HEK293 (cell line): ENCODE measurements around the gene DNAI1.

Experiments
- CTCF ChIA-PET: fragments of 350-600 bp; formaldehyde crosslinking; extraction: SDS; loops from one replicate; lab custom pipeline; 2021; ENCODE audit warnings: antibody characterized with exemption; lab: Yijun Ruan, JAX
- POLR2A ChIA-PET: fragments of 300-600 bp; formaldehyde crosslinking; extraction: SDS; loops from one replicate; lab custom pipeline; 2020; ENCODE audit warnings: antibody characterized with exemption, inconsistent platforms; lab: Yijun Ruan, JAX
- H3K27ac ChIP-seq: fragments of 200-500 bp; sonication (Bioruptor generic); 2 replicates; pipeline ENCODE4 v1.5.1; 2014; ENCODE audit warnings: low read depth, low read length, control low read depth, inconsistent platforms; ENCODE audit errors: extremely low read depth
- H3K36me3 ChIP-seq, 2 experiments: fragments of 200-500 bp in 1 of 2; sonication (Bioruptor generic) in 1 of 2; 1 replicate in 1 of 2; 2 replicates in 1 of 2; pipeline ENCODE4 v1.5.1; 2014 to 2017; ENCODE audit warnings: inconsistent platforms in 2 of 2, low read length in 2 of 2; ENCODE audit not compliant: control insufficient read depth in 2 of 2, insufficient read depth in 1 of 2
- H3K4me1 ChIP-seq: fragments of 200-500 bp; sonication (Bioruptor generic); 2 replicates; pipeline ENCODE4 v1.5.1; 2014; ENCODE audit warnings: mild to moderate bottlenecking, low read length, inconsistent platforms; ENCODE audit not compliant: control insufficient read depth, insufficient read depth
- H3K4me3 ChIP-seq: 2 replicates; pipeline ENCODE4 v1.5.1; 2011; ENCODE audit warnings: low read depth, mild to moderate bottlenecking, control low read depth, low read length, moderate library complexity
- H3K9me3 ChIP-seq: fragments of 200-500 bp; sonication (Bioruptor generic); 2 replicates; pipeline ENCODE4 v1.5.1; 2014; ENCODE audit warnings: low read depth, low read length, inconsistent platforms; ENCODE audit not compliant: control insufficient read depth, insufficient read depth
- BCL11B ChIP-seq: fragments of 450-650 bp; formaldehyde crosslinking; IDR thresholded peaks from 2 replicates; pipeline ENCODE4 v1.5.1; 2016; ENCODE audit warnings: low read depth, missing biosample characterization, missing genetic modification characterization
- MEIS1 ChIP-seq: sonication (generic); formaldehyde crosslinking; IDR thresholded peaks from 2 replicates; pipeline ENCODE4 v1.8.1; 2022; ENCODE audit warnings: missing genetic modification reagents, mild to moderate bottlenecking, borderline replicate concordance
- MYNN ChIP-seq: fragments of 450-650 bp; formaldehyde crosslinking; IDR thresholded peaks from 2 replicates; pipeline ENCODE4 v1.5.1; 2016; ENCODE audit warnings: missing biosample characterization, missing genetic modification characterization, borderline replicate concordance
- MZF1 ChIP-seq: fragments of 450-650 bp; formaldehyde crosslinking; IDR thresholded peaks from 2 replicates; pipeline ENCODE4 v1.5.1; 2017; ENCODE audit warnings: missing biosample characterization, missing genetic modification characterization, borderline replicate concordance
- ZFP37 ChIP-seq: fragments of 450-650 bp; formaldehyde crosslinking; IDR thresholded peaks from 2 replicates; pipeline ENCODE4 v1.5.1; 2016; ENCODE audit warnings: missing biosample characterization, missing genetic modification characterization
- ZNF132 ChIP-seq: fragments of 450-650 bp; formaldehyde crosslinking; IDR thresholded peaks from 2 replicates; pipeline ENCODE4 v1.5.1; 2017; ENCODE audit warnings: missing biosample characterization, missing genetic modification characterization, borderline replicate concordance
- ZNF146 ChIP-seq: fragments of 450-650 bp; formaldehyde crosslinking; IDR thresholded peaks from 2 replicates; pipeline ENCODE4 v1.5.1; 2016; ENCODE audit warnings: missing biosample characterization, missing genetic modification characterization
- ZNF169 ChIP-seq: fragments of 450-650 bp; formaldehyde crosslinking; IDR thresholded peaks from 2 replicates; pipeline ENCODE4 v1.5.1; 2016; ENCODE audit warnings: missing biosample characterization, missing genetic modification characterization
- ZNF423 ChIP-seq: fragments of 450-650 bp; formaldehyde crosslinking; IDR thresholded peaks from 2 replicates; pipeline ENCODE4 v1.5.1; 2016; ENCODE audit warnings: missing biosample characterization, missing genetic modification characterization
- ZNF426 ChIP-seq: fragments of 450-650 bp; formaldehyde crosslinking; IDR thresholded peaks from 2 replicates; pipeline ENCODE4 v1.5.1; 2017; ENCODE audit warnings: missing biosample characterization, missing genetic modification characterization, mild to moderate bottlenecking, inconsistent platforms, moderate library complexity
- ZNF501 ChIP-seq: fragments of 450-650 bp; formaldehyde crosslinking; IDR thresholded peaks from 2 replicates; pipeline ENCODE4 v1.5.1; 2016; ENCODE audit warnings: missing biosample characterization, missing genetic modification characterization
- ZNF558 ChIP-seq: fragments of 450-650 bp; formaldehyde crosslinking; IDR thresholded peaks from 2 replicates; pipeline ENCODE4 v1.5.1; 2016; ENCODE audit warnings: missing biosample characterization, missing genetic modification characterization
- ZNF585B ChIP-seq: fragments of 450-650 bp; formaldehyde crosslinking; IDR thresholded peaks from 2 replicates; pipeline ENCODE4 v1.5.1; 2016; ENCODE audit warnings: missing biosample characterization, missing genetic modification characterization
- ZNF623 ChIP-seq: fragments of 450-650 bp; formaldehyde crosslinking; IDR thresholded peaks from 2 replicates; pipeline ENCODE4 v1.5.1; 2016; ENCODE audit warnings: missing biosample characterization, missing genetic modification characterization
- ZNF658 ChIP-seq: fragments of 450-650 bp; formaldehyde crosslinking; IDR thresholded peaks from 2 replicates; pipeline ENCODE4; 2016; ENCODE audit warnings: missing biosample characterization, missing genetic modification characterization
- ZNF792 ChIP-seq: fragments of 450-650 bp; formaldehyde crosslinking; IDR thresholded peaks from 2 replicates; pipeline ENCODE4 v1.5.1; 2016; ENCODE audit warnings: missing biosample characterization, missing genetic modification characterization
- TF ChIP-seq, protein P1 (sequence below): fragments of 450-650 bp; formaldehyde crosslinking; IDR thresholded peaks from 2 replicates; pipeline ENCODE4 v1.5.1; 2016; ENCODE audit warnings: missing biosample characterization, missing genetic modification characterization
- TF ChIP-seq, protein P2 (sequence below): fragments of 450-650 bp; formaldehyde crosslinking; optimal IDR thresholded peaks from 2 replicates; pipeline ENCODE3; 2016; ENCODE audit warnings: missing biosample characterization, mild to moderate bottlenecking, missing genetic modification characterization
- TF ChIP-seq, protein P3 (sequence below): fragments of 450-650 bp; formaldehyde crosslinking; IDR thresholded peaks from 2 replicates; pipeline ENCODE4 v1.5.1; 2016; ENCODE audit warnings: missing biosample characterization, missing genetic modification characterization
- TF ChIP-seq, protein P4 (sequence below): fragments of 450-650 bp; formaldehyde crosslinking; IDR thresholded peaks from 2 replicates; pipeline ENCODE4 v1.5.1; 2016; ENCODE audit warnings: missing biosample characterization, missing genetic modification characterization
- TF ChIP-seq, protein P5 (sequence below): fragments of 450-650 bp; formaldehyde crosslinking; IDR thresholded peaks from 2 replicates; pipeline ENCODE4 v1.5.1; 2016; ENCODE audit warnings: missing biosample characterization, missing genetic modification characterization

The DNAI1 gene

DNA sequence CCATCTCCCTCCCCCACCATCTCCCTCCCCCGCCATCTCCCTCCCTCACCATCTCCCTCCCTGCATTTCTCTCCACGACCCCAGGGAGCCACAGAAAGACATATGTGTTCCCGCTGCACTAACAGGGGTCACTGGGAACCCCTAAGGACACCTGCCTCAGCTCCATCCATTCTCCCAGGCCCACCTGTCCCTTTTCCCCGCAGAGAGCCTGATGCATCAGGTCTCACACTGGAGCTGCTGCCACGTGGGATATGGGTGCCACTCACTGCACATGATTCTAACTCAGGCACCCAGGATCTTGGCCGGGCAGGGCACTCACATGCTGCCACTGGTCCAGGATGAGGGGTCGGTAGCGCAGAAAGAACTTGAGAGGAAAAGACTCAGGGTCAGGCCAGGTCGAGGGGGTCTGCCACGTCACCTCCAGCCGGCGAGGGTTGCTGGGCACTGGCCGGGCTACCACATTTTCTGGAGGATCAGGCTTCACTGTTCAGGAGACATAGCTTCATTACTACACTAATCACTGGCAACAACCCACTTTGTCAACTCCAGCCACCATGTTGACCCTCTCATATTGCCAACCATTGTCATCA is 97.4 kb downstream of the DNAI1 start:
- POLR2A ChIA-PET: interaction anchor here (0.6 kb wide), 1 partner anchor 384 kb away, joined by 7 read pairs; no protein-coding TSS in a partner anchor
- CTCF ChIA-PET: interaction anchor here (1.3 to 2.0 kb wide), 3 partner anchors 8 to 50 kb away, joined by 4 to 9 read pairs (median 7); no protein-coding TSS in a partner anchor
- Histone ChIP-seq H3K4me3 (no peak overlapping the region), H3K9me3 (no peaks in the 10 kb centered on the region), H3K4me1 (peaks cover 3% of the 10 kb centered on the region; the same call in 1 of the 2 replicates), H3K27ac (no peak overlapping the region), H3K36me3 (no peaks in the 10 kb centered on the region)
- no peak for TF ChIP-seq ZNF423 (tag by site-specific recombination)
- no peak for TF ChIP-seq ZNF132
- TF ChIP-seq ZNF792: no peak
- TF ChIP-seq, protein P1, sequence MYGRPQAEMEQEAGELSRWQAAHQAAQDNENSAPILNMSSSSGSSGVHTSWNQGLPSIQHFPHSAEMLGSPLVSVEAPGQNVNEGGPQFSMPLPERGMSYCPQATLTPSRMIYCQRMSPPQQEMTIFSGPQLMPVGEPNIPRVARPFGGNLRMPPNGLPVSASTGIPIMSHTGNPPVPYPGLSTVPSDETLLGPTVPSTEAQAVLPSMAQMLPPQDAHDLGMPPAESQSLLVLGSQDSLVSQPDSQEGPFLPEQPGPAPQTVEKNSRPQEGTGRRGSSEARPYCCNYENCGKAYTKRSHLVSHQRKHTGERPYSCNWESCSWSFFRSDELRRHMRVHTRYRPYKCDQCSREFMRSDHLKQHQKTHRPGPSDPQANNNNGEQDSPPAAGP (tag by site-specific recombination): no peak
- no peak for TF ChIP-seq ZNF623 (tag by site-specific recombination)
- TF ChIP-seq MZF1 (tag by site-specific recombination): no peak
- no peak for TF ChIP-seq ZNF169 (tag by site-specific recombination)
- TF ChIP-seq MEIS1 (CRISPR knock-in tag): no peak
- no peak for TF ChIP-seq MYNN (tag by site-specific recombination)
- TF ChIP-seq ZNF658: no peak
- no peak for TF ChIP-seq ZNF146 (tag by site-specific recombination)
- TF ChIP-seq, protein P2, sequence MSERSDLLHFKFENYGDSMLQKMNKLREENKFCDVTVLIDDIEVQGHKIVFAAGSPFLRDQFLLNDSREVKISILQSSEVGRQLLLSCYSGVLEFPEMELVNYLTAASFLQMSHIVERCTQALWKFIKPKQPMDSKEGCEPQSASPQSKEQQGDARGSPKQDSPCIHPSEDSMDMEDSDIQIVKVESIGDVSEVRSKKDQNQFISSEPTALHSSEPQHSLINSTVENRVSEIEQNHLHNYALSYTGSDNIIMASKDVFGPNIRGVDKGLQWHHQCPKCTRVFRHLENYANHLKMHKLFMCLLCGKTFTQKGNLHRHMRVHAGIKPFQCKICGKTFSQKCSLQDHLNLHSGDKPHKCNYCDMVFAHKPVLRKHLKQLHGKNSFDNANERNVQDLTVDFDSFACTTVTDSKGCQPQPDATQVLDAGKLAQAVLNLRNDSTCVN (tag by site-specific recombination): no peak

DNA sequence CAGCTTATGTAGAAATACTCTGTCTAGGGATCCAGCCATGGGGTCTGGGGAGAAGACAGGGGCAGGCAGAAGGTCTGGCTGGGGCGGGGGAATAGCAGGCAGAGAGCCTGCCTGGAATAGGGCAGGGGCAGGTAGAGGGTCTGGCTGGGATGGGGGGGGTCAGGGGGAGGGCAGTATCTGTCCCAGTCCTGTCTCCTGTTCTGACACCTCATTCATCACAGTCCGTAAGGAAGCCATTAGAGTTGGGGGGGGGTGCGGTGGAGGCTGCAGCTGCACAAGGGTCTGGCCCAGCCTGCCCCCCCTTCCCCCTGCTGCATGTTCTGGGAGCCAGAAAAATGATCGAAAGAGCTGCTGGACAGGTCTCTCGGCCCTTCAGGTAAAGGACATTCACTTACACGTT is 98.3 kb downstream of the DNAI1 start:
- Histone ChIP-seq H3K4me3 (no peak overlapping the region), H3K4me1 (peaks cover 3% of the 10 kb centered on the region; the same call in 1 of the 2 replicates), H3K27ac (no peak overlapping the region), H3K9me3 (no peaks in the 10 kb centered on the region), H3K36me3 (no peaks in the 10 kb centered on the region)
- CTCF ChIA-PET: interaction anchor here (0.6 to 2.0 kb wide), 2 partner anchors 9 to 102 kb away, joined by 3 to 7 read pairs; no protein-coding TSS in a partner anchor
- TF ChIP-seq BCL11B (tag by site-specific recombination): no peak
- TF ChIP-seq, protein P3, sequence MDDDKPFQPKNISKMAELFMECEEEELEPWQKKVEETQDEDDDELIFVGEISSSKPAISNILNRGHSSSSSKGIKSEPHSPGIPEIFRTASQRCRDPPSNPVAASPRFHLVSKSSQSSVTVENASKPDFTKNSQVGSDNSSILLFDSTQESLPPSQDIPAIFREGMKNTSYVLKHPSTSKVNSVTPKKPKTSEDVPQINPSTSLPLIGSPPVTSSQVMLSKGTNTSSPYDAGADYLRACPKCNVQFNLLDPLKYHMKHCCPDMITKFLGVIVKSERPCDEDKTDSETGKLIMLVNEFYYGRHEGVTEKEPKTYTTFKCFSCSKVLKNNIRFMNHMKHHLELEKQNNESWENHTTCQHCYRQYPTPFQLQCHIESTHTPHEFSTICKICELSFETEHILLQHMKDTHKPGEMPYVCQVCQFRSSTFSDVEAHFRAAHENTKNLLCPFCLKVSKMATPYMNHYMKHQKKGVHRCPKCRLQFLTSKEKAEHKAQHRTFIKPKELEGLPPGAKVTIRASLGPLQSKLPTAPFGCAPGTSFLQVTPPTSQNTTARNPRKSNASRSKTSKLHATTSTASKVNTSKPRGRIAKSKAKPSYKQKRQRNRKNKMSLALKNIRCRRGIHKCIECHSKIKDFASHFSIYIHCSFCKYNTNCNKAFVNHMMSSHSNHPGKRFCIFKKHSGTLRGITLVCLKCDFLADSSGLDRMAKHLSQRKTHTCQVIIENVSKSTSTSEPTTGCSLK: no peak
- no peak for TF ChIP-seq ZNF426
- TF ChIP-seq ZFP37: no peak
- no peak for TF ChIP-seq ZNF501 (tag by site-specific recombination)
- TF ChIP-seq ZNF585B (tag by site-specific recombination): no peak
- TF ChIP-seq, protein P4, sequence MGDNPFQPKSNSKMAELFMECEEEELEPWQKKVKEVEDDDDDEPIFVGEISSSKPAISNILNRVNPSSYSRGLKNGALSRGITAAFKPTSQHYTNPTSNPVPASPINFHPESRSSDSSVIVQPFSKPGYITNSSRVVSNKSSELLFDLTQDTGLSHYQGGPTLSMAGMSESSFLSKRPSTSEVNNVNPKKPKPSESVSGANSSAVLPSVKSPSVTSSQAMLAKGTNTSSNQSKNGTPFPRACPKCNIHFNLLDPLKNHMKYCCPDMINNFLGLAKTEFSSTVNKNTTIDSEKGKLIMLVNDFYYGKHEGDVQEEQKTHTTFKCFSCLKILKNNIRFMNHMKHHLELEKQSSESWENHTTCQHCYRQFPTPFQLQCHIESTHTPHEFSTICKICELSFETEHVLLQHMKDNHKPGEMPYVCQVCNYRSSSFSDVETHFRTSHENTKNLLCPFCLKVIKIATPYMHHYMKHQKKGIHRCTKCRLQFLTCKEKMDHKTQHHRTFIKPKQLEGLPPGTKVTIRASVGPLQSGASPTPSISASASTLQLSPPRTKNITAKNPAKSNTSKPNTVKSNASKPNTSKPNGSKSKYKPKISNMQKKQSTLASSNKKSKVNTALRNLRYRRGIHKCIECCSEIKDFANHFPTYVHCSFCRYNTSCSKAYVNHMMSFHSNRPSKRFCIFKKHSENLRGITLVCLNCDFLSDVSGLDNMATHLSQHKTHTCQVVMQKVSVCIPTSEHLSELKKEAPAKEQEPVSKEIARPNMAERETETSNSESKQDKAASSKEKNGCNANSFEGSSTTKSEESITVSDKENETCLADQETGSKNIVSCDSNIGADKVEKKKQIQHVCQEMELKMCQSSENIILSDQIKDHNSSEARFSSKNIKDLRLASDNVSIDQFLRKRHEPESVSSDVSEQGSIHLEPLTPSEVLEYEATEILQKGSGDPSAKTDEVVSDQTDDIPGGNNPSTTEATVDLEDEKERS (tag by site-specific recombination): no peak
- TF ChIP-seq, protein P5, sequence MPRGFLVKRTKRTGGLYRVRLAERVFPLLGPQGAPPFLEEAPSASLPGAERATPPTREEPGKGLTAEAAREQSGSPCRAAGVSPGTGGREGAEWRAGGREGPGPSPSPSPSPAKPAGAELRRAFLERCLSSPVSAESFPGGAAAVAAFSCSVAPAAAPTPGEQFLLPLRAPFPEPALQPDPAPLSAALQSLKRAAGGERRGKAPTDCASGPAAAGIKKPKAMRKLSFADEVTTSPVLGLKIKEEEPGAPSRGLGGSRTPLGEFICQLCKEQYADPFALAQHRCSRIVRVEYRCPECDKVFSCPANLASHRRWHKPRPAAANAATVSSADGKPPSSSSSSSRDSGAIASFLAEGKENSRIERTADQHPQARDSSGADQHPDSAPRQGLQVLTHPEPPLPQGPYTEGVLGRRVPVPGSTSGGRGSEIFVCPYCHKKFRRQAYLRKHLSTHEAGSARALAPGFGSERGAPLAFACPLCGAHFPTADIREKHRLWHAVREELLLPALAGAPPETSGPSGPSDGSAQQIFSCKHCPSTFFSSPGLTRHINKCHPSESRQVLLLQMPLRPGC (tag by site-specific recombination): no peak
- TF ChIP-seq ZNF558 (tag by site-specific recombination): no peak
- POLR2A ChIA-PET: no interaction called here
